CD8-positive, alpha-beta memory T cell (primary cell): ENCODE data around the gene FAM13B. TPM values are rescaled to one million over a fixed set of nuclear protein-coding genes. Genes with fewer than 3 reads are reported as not detected.

Experiments used
- CTCF ChIA-PET: fragments of 350-600 bp; sonication (Branson Sonifier 250); formaldehyde crosslinking; loops from one replicate; lab custom pipeline; 2021; ENCODE audit warnings: antibody characterized with exemption; lab: Charles Lee
- POLR2A ChIA-PET: fragments of 350-600 bp; sonication (Branson Sonifier 250); formaldehyde crosslinking; loops from one replicate; lab custom pipeline; 2021; ENCODE audit warnings: antibody characterized with exemption; lab: Charles Lee
- DNase-seq, 5 donors: peaks; one replicate each; pipeline versions ENCODE4 v3.0.0 to v3.0.0-alpha.2; 2020 to 2022; ENCODE audit warnings: mixed read lengths in 1 of 5
- H3K27ac ChIP-seq: one replicate; pipeline ENCODE4 v1.7.0; 2013; ENCODE audit warnings: low read depth, mild to moderate bottlenecking, low read length, moderate library complexity
- H3K27me3 ChIP-seq: 2 replicates; pipeline ENCODE4 v1.7.0; 2013; ENCODE audit warnings: low read length, mild to moderate bottlenecking; ENCODE audit not compliant: insufficient read depth, poor library complexity, severe bottlenecking
- H3K36me3 ChIP-seq: 2 replicates; pipeline ENCODE4 v1.7.0; 2013; ENCODE audit warnings: mild to moderate bottlenecking, low read length, moderate library complexity; ENCODE audit not compliant: insufficient read depth
- H3K4me1 ChIP-seq: 2 replicates; pipeline ENCODE4 v1.7.0; 2013; ENCODE audit warnings: mild to moderate bottlenecking, low read length, moderate library complexity; ENCODE audit not compliant: insufficient read depth
- H3K4me3 ChIP-seq: 2 replicates; pipeline ENCODE4 v1.7.0; 2013; ENCODE audit warnings: mild to moderate bottlenecking, low read length
- H3K9me3 ChIP-seq: 2 replicates; pipeline ENCODE4 v1.7.0; 2013; ENCODE audit warnings: mild to moderate bottlenecking, low read length
- H3K27ac Mint-ChIP-seq, 8 donors: one replicate each; pipeline ENCODE4 v1.8.0; 2020 to 2021; ENCODE audit warnings: mixed read lengths in 8 of 8, mild to moderate bottlenecking in 6 of 8, inconsistent platforms in 3 of 8, moderate library complexity in 3 of 8
- H3K27me3 Mint-ChIP-seq, 2 donors: one replicate each; pipeline ENCODE4 v1.8.0; 2020 to 2021; ENCODE audit warnings: mixed read lengths in 2 of 2, mild to moderate bottlenecking in 1 of 2, moderate library complexity in 1 of 2
- H3K36me3 Mint-ChIP-seq, 3 donors: one replicate each; pipeline ENCODE4 v1.8.0; 2020 to 2021; ENCODE audit warnings: mixed read lengths in 3 of 3, inconsistent platforms in 1 of 3, mild to moderate bottlenecking in 1 of 3
- H3K4me1 Mint-ChIP-seq, 3 donors: one replicate each; pipeline ENCODE4 v1.8.0; 2020 to 2021; ENCODE audit warnings: mixed read lengths in 3 of 3, inconsistent platforms in 1 of 3, mild to moderate bottlenecking in 1 of 3
- H3K4me3 Mint-ChIP-seq, 7 donors: one replicate each; pipeline ENCODE4 v1.8.0; 2020 to 2021; ENCODE audit warnings: mixed read lengths in 7 of 7, mild to moderate bottlenecking in 6 of 7, moderate library complexity in 4 of 7, inconsistent platforms in 2 of 7
- H3K9me3 Mint-ChIP-seq, 5 donors: one replicate each; pipeline ENCODE4 v1.8.0; 2020 to 2022; ENCODE audit warnings: mixed read lengths in 5 of 5, mild to moderate bottlenecking in 3 of 5, moderate library complexity in 2 of 5, inconsistent platforms in 1 of 5
- polyA plus RNA-seq: library from polyadenylated mRNA; unstranded; fragments of 300-500 nt; fragmentation: Illumina TruSeq; gene quantifications from one replicate; pipeline ENCODE4 v1.2.3, GENCODE V29; 2021
- total RNA-seq, 2 experiments: library from RNA; stranded (reverse); gene quantifications; one replicate each; pipeline ENCODE4 v1.2.3, GENCODE V29; 2021

The FAM13B gene
- total and polyA plus RNA-seq, 3 experiments from 2014 or later, result 25.3 to 37.2 (median 28.9) TPM

DNA sequence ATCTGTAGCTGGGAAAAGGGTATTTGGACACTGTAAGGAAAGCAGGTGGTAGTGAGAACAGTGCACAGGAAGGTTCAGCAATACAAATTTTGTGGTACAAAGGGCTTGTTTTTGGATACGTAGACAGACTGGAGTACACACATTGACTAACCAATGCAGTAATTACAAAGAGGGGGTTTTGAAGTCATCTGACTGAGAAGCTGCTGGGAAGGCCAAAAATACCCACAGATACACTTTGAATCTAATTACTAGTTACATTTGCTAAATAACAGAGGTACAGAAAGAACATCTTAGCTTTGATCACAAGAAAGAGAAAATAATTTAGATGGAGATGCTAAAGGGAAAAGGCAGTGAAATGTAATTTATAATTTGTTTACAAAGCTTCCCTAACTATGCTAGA lies 97.7 kb downstream of the FAM13B start:
- Histone ChIP-seq H3K36me3 (peaks cover 19% of the 10 kb centered on the region), H3K4me3 (no peak overlapping the region), H3K4me1 (no peaks in the 10 kb centered on the region), H3K27ac (no peak overlapping the region), H3K27me3 (no peaks in the 10 kb centered on the region), H3K9me3 (no peaks in the 10 kb centered on the region)
- POLR2A ChIA-PET, result interaction anchor here (0.6 kb wide), 1 partner anchor 179 kb away, joined by 6 read pairs; no protein-coding TSS in a partner anchor
- no peak for DNase-seq
- CTCF ChIA-PET, result no interaction called here
- no peak overlapping the region for H3K4me3 Mint-ChIP-seq
- H3K27ac Mint-ChIP-seq, result peak overlapping the region in 6 of 8 donors; percentile 31 to 93 (median 70)
- H3K27me3 Mint-ChIP-seq, result no peaks in the 10 kb centered on the region
- H3K4me1 Mint-ChIP-seq, result peaks cover 0 to 2% (median 0%) of the 10 kb centered on the region in 3 donors
- no peaks in the 10 kb centered on the region for H3K9me3 Mint-ChIP-seq
- peaks cover 5 to 34% (median 10%) of the 10 kb centered on the region in 3 donors for H3K36me3 Mint-ChIP-seq

DNA sequence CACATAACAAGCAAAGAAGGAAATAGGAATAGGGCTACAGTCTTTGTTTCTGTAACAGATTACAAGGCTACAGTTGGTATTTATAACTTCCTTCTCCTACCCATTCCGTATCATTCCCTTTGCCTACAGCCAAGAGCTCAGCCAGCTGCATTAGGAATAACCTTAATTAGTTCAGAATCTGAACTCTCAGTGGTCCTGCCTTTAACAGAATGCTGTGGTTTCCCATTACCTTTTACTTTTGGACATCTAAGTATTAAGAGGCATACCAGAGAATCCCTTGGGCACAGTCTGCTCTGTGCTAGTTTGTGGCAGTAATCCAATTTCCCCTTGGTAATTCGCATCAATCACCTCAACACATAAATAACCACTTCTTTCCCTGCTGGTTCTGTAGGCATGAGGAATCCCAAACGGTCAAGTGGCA lies 99.4 kb downstream of the FAM13B start:
- Mint-ChIP-seq H3K36me3 (peaks cover under 1 to 26% (median 4%) of the 10 kb centered on the region in 3 donors), H3K4me3 (no peak overlapping the region), H3K27me3 (no peaks in the 10 kb centered on the region), H3K4me1 (peaks cover 0 to 2% (median 0%) of the 10 kb centered on the region in 3 donors), H3K27ac (peak overlapping the region in 3 of 8 donors; percentile 17 to 58 (median 40)), H3K9me3 (no peaks in the 10 kb centered on the region)
- H3K4me1 ChIP-seq, result no peaks in the 10 kb centered on the region
- H3K27me3 ChIP-seq, result no peaks in the 10 kb centered on the region
- POLR2A ChIA-PET, result no interaction called here
- H3K9me3 ChIP-seq, result no peaks in the 10 kb centered on the region
- H3K27ac ChIP-seq, result no peak overlapping the region
- CTCF ChIA-PET, result no interaction called here
- H3K4me3 ChIP-seq, result no peak overlapping the region
- DNase-seq, result no peak
- peaks cover 2% of the 10 kb centered on the region for H3K36me3 ChIP-seq

DNA sequence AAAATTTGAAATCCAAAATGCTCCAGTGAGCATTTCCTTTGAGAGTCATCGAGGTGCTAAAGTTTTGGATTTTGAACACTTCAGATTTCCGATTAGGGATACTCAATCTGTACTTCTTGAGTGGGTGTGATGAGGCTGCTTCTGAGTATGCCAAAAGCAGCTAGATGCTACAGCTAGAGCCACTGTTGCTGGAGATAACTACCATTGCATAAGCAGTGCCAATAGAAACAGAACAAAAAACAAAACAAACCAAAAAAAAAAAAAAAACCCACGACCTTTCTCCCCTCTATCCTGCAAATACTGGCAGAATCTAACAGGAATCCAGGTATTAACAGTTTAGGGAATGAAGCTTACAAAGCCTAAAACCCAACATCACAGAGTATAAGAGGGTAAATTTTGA lies 100.1 kb downstream of the FAM13B start:
- peaks cover 0 to 2% (median 0%) of the 10 kb centered on the region in 3 donors for H3K4me1 Mint-ChIP-seq
- H3K9me3 ChIP-seq, result no peaks in the 10 kb centered on the region
- POLR2A ChIA-PET, result no interaction called here

DNA sequence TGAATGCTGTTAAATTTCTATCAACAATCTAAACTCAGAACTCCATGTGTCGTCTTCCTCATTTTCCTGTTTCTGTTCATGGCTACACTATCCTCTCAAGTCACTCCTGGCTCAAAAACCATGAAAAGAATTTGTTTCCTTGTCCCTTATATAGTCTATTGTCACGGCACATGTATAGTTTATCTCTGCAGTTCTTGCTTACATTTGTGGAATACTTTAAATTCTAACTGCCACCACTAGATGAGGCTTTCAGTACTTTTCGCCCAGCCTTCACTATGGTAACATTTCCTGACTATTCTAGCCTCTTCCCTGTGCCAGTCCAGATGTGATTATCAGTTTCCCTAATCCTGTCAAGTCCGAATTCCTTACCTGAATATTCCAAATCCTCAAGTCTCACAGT lies 109.0 kb downstream of the FAM13B start:
- Histone ChIP-seq H3K4me3 (no peak overlapping the region), H3K27me3 (no peaks in the 10 kb centered on the region), H3K4me1 (no peaks in the 10 kb centered on the region), H3K36me3 (no peaks in the 10 kb centered on the region), H3K27ac (no peak overlapping the region), H3K9me3 (no peaks in the 10 kb centered on the region)
- Mint-ChIP-seq H3K4me3 (no peak overlapping the region), H3K4me1 (no peaks in the 10 kb centered on the region), H3K9me3 (no peaks in the 10 kb centered on the region), H3K36me3 (peaks cover 0 to 17% (median 3%) of the 10 kb centered on the region in 3 donors), H3K27ac (no peak overlapping the region), H3K27me3 (no peaks in the 10 kb centered on the region)
- CTCF ChIA-PET, result no interaction called here
- DNase-seq, result no peak
- POLR2A ChIA-PET, result no interaction called here

More for the DNA sequence above, 100.1 kb downstream of the FAM13B start:
- H3K36me3 ChIP-seq, result no peaks in the 10 kb centered on the region
- CTCF ChIA-PET, result no interaction called here
- no peaks in the 10 kb centered on the region for H3K27me3 ChIP-seq
- Mint-ChIP-seq H3K27me3 (no peaks in the 10 kb centered on the region), H3K27ac (no peak overlapping the region), H3K36me3 (peaks cover 0 to 24% (median 3%) of the 10 kb centered on the region in 3 donors), H3K9me3 (no peaks in the 10 kb centered on the region), H3K4me3 (no peak overlapping the region)
- H3K4me3 ChIP-seq, result no peak overlapping the region
- H3K27ac ChIP-seq, result no peak overlapping the region
- no peak for DNase-seq
- no peaks in the 10 kb centered on the region for H3K4me1 ChIP-seq

DNA sequence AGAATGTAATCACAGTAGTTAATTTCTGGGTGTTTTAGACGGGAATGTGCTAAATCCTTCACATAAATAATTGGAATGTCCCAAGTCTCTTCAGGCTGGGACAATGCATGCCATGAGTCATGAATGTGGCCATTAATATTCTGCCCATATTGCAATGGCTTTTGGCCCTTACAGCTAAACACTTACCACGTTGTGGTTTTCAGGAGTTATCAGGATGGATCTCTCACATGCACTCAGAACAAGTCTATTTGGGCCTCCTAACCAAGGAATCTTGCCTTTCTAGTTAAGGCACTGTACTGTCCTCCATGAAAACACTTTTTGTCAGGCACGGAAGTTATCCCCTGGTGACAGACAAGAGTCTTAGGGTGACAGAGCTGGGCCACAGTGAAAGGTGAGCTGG lies 110.9 kb downstream of the FAM13B start:
- peaks cover 0 to 9% (median 2%) of the 10 kb centered on the region in 3 donors for H3K36me3 Mint-ChIP-seq
- CTCF ChIA-PET, result no interaction called here
- Histone ChIP-seq H3K9me3 (no peaks in the 10 kb centered on the region), H3K4me3 (no peak overlapping the region), H3K27ac (no peak overlapping the region), H3K27me3 (no peaks in the 10 kb centered on the region), H3K4me1 (no peaks in the 10 kb centered on the region), H3K36me3 (no peaks in the 10 kb centered on the region)
- no peak overlapping the region for H3K27ac Mint-ChIP-seq
- no peaks in the 10 kb centered on the region for H3K4me1 Mint-ChIP-seq
- peaks cover 0 to 6% (median 6%) of the 10 kb centered on the region in 5 donors for H3K9me3 Mint-ChIP-seq
- POLR2A ChIA-PET, result no interaction called here
- H3K27me3 Mint-ChIP-seq, result peaks cover 0 to 3% of the 10 kb centered on the region in 2 donors
- no peak for DNase-seq
- no peak overlapping the region for H3K4me3 Mint-ChIP-seq

DNA sequence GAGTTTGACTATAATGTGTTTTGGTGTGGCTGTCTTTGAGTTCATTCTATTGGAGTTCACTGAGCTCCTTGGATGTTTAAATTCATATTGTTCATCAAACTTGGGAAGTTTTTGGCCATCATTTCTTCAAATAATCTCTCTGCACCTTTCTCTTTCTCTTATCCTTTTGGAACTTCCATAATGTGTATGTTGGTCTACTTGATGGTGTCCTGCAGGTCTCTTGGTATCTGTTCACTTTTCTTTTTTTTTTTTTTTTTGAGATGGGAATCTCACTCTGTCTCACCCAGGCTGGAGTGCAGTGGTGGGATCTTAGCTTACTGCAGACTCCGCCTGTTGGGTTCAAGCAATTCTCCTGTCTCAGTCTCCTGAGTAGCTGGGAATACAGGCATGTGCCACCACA lies 116.0 kb downstream of the FAM13B start:
- Histone ChIP-seq H3K27ac (no peak overlapping the region), H3K4me3 (no peak overlapping the region), H3K4me1 (no peaks in the 10 kb centered on the region), H3K36me3 (no peaks in the 10 kb centered on the region), H3K27me3 (no peaks in the 10 kb centered on the region), H3K9me3 (no peaks in the 10 kb centered on the region)
- Mint-ChIP-seq H3K36me3 (peaks cover 0 to 9% (median 0%) of the 10 kb centered on the region in 3 donors), H3K27me3 (peaks cover 5 to 8% of the 10 kb centered on the region in 2 donors), H3K9me3 (peaks cover 12 to 28% (median 26%) of the 10 kb centered on the region in 5 donors), H3K4me1 (no peaks in the 10 kb centered on the region), H3K27ac (no peak overlapping the region), H3K4me3 (no peak overlapping the region)
- ChIA-PET POLR2A (no interaction called here), CTCF (interaction anchor here (0.6 kb wide), 1 partner anchor 43 kb away, joined by 3 read pairs; no protein-coding TSS in a partner anchor)
- no peak for DNase-seq

DNA sequence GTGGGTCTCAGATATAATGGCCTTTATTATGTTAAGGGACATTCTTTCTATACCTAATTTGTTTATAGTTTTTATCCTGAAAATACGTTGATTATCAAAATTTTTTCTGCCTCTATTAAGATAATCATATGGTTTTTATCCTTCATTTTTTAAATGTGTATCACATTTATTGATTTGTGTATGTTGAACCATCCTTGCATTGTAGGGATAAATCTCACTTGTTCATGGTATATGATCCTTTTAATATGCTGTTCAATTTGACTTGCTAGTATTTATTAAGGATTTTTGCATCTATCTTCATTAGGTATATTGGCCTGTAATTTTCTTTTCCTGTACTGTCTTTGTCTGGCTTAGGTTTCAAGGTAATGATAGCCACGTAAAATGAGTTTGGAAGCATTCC lies 118.1 kb downstream of the FAM13B start:
- H3K9me3 ChIP-seq, result no peaks in the 10 kb centered on the region
- H3K27me3 Mint-ChIP-seq, result peaks cover 5 to 24% of the 10 kb centered on the region in 2 donors
- no peak overlapping the region for H3K27ac Mint-ChIP-seq
- H3K27me3 ChIP-seq, result no peaks in the 10 kb centered on the region
- no peak overlapping the region for H3K27ac ChIP-seq
- peaks cover 12 to 32% (median 26%) of the 10 kb centered on the region in 5 donors for H3K9me3 Mint-ChIP-seq
- no peaks in the 10 kb centered on the region for H3K36me3 ChIP-seq
- H3K4me1 ChIP-seq, result no peaks in the 10 kb centered on the region
- CTCF ChIA-PET, result no interaction called here
- H3K4me3 ChIP-seq, result no peak overlapping the region
- no peak overlapping the region for H3K4me3 Mint-ChIP-seq
- POLR2A ChIA-PET, result no interaction called here
- peaks cover 0 to 9% (median 0%) of the 10 kb centered on the region in 3 donors for H3K36me3 Mint-ChIP-seq
- DNase-seq, result no peak
- no peaks in the 10 kb centered on the region for H3K4me1 Mint-ChIP-seq

DNA sequence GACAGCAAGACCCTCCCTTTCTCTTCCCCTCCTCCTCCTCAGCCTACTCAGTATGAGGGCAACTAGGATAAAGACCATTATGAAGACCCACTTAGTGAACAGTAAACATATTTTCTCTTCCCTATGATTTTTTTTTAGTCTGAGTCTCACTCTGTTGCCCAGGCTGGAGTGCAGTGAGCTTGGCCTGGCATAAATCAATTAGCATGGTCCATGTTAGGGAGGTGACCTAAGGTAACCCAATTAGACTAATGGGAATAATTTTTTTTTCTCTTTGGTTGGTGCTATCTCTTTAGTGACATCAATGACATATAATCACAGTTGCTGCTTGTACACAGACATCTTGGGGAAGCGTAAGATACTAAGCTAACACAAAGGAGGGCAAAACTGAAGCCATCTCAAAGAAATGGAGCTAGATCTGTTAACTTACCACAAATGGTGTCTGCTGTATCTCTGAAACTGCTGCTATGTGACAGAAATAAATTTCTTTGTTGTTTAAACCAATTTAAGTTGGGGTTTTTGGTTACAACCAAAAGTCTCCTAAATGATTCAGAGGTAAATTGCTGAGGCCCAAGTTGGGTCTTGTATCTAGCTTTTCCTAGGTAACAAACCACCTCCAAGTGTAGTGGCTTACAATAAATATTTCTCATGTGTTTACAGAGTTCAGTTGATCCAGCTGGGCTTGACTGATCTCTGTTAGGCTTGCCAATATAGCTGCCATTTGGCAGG lies 130.3 kb downstream of the FAM13B start:
- CTCF ChIA-PET, result no interaction called here
- Mint-ChIP-seq H3K4me3 (no peak overlapping the region), H3K27ac (no peak overlapping the region), H3K36me3 (no peaks in the 10 kb centered on the region), H3K4me1 (no peaks in the 10 kb centered on the region), H3K9me3 (no peaks in the 10 kb centered on the region), H3K27me3 (peaks cover 5 to 7% of the 10 kb centered on the region in 2 donors)
- Histone ChIP-seq H3K36me3 (no peaks in the 10 kb centered on the region), H3K4me3 (no peak overlapping the region), H3K27ac (no peak overlapping the region), H3K9me3 (no peaks in the 10 kb centered on the region), H3K4me1 (no peaks in the 10 kb centered on the region), H3K27me3 (no peaks in the 10 kb centered on the region)
- no peak for DNase-seq
- POLR2A ChIA-PET, result no interaction called here
